Measurements from ENCODE around the gene NIPSNAP3A.

The NIPSNAP3A gene

DNA sequence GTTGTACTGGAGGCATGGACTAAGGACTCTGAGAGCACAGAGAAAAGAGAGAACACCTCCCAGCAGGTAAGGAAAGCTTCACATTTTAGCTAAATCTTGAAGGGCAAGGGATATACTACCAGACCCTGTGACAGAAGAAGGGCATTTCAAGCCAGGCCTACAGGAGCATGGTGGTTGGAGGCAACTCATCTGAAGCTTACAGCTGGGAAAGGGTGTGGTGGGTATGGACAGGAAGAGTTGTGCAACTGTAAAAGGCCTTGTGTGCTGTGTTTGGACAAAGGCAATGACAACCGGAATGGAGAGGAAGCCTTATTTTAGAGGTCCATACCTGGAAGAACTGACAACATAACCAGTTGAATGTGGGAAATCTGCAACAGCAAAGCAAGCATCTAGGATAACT is 47.6 kb downstream of the NIPSNAP3A start:
- no peaks in the 10 kb centered on the region for H3K9me3 ChIP-seq (ENCODE audit: insufficient read depth, low read depth, low read length)
- no CpG with 5 or more reads among the region's 1 CpG for WGBS (ENCODE audit: extremely low coverage, insufficient coverage, insufficient read length)
- peaks cover 0 to 7% of the 10 kb centered on the region in 2 experiments for H3K36me3 ChIP-seq (ENCODE audit: control insufficient read depth in 1 of 2, insufficient read depth in 2 of 2, low read length in 2 of 2)
- H3K79me2 ChIP-seq (ENCODE audit: control insufficient read depth, insufficient read depth, low read length, poor library complexity): peaks cover 2% of the 10 kb centered on the region
- H2AFZ ChIP-seq (ENCODE audit: insufficient read depth, low read length, poor library complexity): no peak overlapping the region
- no peak overlapping the region for H3K18ac ChIP-seq (ENCODE audit: low read length)
- H3K4me1 ChIP-seq (ENCODE audit: control insufficient read depth in 1 of 2, insufficient read depth in 2 of 2, low read length in 2 of 2): peaks cover 2 to 4% of the 10 kb centered on the region in 2 experiments
- H3K9ac ChIP-seq (ENCODE audit: low read length): no peak overlapping the region
- H3K4ac ChIP-seq (ENCODE audit: low read depth, low read length): no peak overlapping the region
- no peak overlapping the region for H3K14ac ChIP-seq (ENCODE audit: low read length)
- H3K4me3 ChIP-seq (ENCODE audit: low read depth, low read length): no peak overlapping the region
- H2AK5ac ChIP-seq (ENCODE audit: low read length): no peak overlapping the region
- DNase-seq: no peak
- no peak overlapping the region for H4K8ac ChIP-seq (ENCODE audit: low read depth, low read length)
- H2BK120ac ChIP-seq (ENCODE audit: insufficient read depth, low read length, poor library complexity): no peak overlapping the region
- H3K79me1 ChIP-seq (ENCODE audit: low read length): no peaks in the 10 kb centered on the region
- no peak overlapping the region for H3K27ac ChIP-seq (ENCODE audit: low read depth, low read length)
- H4K12ac ChIP-seq (ENCODE audit: low read depth, low read length): no peak overlapping the region
- H3K27me3 ChIP-seq (ENCODE audit: insufficient read depth, low read length): no peaks in the 10 kb centered on the region
- H4K91ac ChIP-seq (ENCODE audit: low read depth, low read length): peak overlapping the region; percentile 64
- peak overlapping the region; percentile 5 for H3K23ac ChIP-seq (ENCODE audit: low read length)
- H2BK12ac ChIP-seq (ENCODE audit: low read length): no peak overlapping the region
- no peak overlapping the region for H3K4me2 ChIP-seq (ENCODE audit: low read length)
- no peak overlapping the region for H2BK5ac ChIP-seq (ENCODE audit: low read depth, low read length, poor library complexity)

DNA sequence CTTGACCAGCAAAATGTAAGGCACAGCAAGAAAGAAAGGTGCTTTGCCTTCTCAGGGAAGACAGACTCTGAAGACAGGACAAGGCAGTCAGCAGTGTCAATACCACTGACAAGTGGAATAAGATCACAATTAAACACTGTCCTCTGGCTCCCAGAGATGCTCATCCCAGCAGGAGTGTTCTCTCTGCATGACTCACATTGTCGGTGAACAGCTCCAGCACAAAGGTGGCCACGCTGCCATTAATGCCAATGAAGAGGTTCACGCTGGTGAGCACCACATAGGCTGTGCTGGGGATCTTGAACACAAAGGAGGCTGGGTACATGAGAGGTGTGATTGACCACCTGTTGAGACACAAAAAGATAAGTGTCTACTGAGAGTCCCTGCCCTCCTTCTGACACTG is 48.4 kb downstream of the NIPSNAP3A start:
- Histone ChIP-seq H3K18ac (ENCODE audit: low read length) (no peak overlapping the region), H4K91ac (ENCODE audit: low read depth, low read length) (no peak overlapping the region), H2BK12ac (ENCODE audit: low read length) (no peak overlapping the region), H2BK120ac (ENCODE audit: insufficient read depth, low read length, poor library complexity) (no peak overlapping the region), H3K4me3 (ENCODE audit: low read depth, low read length) (no peak overlapping the region), H4K8ac (ENCODE audit: low read depth, low read length) (no peak overlapping the region), H3K4ac (ENCODE audit: low read depth, low read length) (no peak overlapping the region), H4K12ac (ENCODE audit: low read depth, low read length) (no peak overlapping the region), H3K4me1 (ENCODE audit: control insufficient read depth in 1 of 2, insufficient read depth in 2 of 2, low read length in 2 of 2) (peaks cover 2 to 4% of the 10 kb centered on the region in 2 experiments), H3K79me1 (ENCODE audit: low read length) (no peaks in the 10 kb centered on the region), H3K36me3 (ENCODE audit: control insufficient read depth in 1 of 2, insufficient read depth in 2 of 2, low read length in 2 of 2) (peaks cover 0 to 7% of the 10 kb centered on the region in 2 experiments), H2BK5ac (ENCODE audit: low read depth, low read length, poor library complexity) (no peak overlapping the region), H3K9ac (ENCODE audit: low read length) (no peak overlapping the region), H3K14ac (ENCODE audit: low read length) (no peak overlapping the region), H3K23ac (ENCODE audit: low read length) (no peak overlapping the region), H3K4me2 (ENCODE audit: low read length) (no peak overlapping the region), H2AK5ac (ENCODE audit: low read length) (no peak overlapping the region), H3K27ac (ENCODE audit: low read depth, low read length) (no peak overlapping the region), H3K79me2 (ENCODE audit: control insufficient read depth, insufficient read depth, low read length, poor library complexity) (peaks cover 2% of the 10 kb centered on the region), H3K9me3 (ENCODE audit: insufficient read depth, low read depth, low read length) (no peaks in the 10 kb centered on the region), H3K27me3 (ENCODE audit: insufficient read depth, low read length) (no peaks in the 10 kb centered on the region), H2AFZ (ENCODE audit: insufficient read depth, low read length, poor library complexity) (no peak overlapping the region)
- no CpG with 5 or more reads among the region's 3 CpGs for WGBS (ENCODE audit: extremely low coverage, insufficient coverage, insufficient read length)
- no peak for DNase-seq

DNA sequence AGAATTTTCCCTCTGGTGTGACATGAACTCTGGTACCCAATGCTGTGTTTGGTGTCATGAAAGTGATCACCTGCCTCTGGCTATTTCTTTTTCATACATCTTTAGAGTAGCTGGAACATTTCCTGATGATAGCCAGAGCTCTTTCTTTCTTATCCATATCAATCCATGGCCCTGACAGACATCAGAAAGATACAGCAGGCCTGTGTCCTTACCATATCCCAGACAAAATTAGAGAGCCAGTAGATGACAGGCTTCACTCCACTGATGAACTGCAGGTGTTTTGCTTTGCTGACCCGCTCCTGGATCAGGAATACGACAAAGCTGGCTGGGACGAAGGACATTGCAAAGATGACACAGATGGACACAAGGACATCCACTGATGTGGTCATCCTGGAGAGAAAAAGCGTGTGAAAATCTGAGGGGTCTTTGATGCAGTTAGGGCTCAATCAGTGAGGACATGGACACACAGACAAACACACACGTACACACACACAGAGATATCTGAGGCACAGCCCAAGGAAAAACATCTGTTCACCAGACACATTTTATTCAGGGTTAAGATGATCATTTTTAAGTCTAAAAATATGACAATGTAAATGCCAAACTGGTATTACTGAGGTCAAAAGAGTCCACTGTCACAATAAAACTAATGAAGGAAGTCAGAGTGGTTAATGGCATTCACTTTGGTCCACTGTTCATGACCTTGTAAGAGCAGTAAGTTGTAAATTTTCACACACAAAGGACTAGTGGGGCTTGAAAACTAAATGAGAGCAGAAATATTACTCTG is 50.9 kb downstream of the NIPSNAP3A start:
- Histone ChIP-seq H3K23ac (ENCODE audit: low read length) (no peak overlapping the region), H3K4me2 (ENCODE audit: low read length) (no peak overlapping the region), H3K18ac (ENCODE audit: low read length) (no peak overlapping the region), H2BK12ac (ENCODE audit: low read length) (no peak overlapping the region), H3K79me1 (ENCODE audit: low read length) (no peaks in the 10 kb centered on the region), H4K8ac (ENCODE audit: low read depth, low read length) (no peak overlapping the region), H3K27ac (ENCODE audit: low read depth, low read length) (no peak overlapping the region), H3K79me2 (ENCODE audit: control insufficient read depth, insufficient read depth, low read length, poor library complexity) (peaks cover 2% of the 10 kb centered on the region), H4K12ac (ENCODE audit: low read depth, low read length) (no peak overlapping the region), H2BK5ac (ENCODE audit: low read depth, low read length, poor library complexity) (no peak overlapping the region), H3K9me3 (ENCODE audit: insufficient read depth, low read depth, low read length) (no peaks in the 10 kb centered on the region), H3K4me3 (ENCODE audit: low read depth, low read length) (no peak overlapping the region), H2BK120ac (ENCODE audit: insufficient read depth, low read length, poor library complexity) (no peak overlapping the region), H3K27me3 (ENCODE audit: insufficient read depth, low read length) (no peaks in the 10 kb centered on the region), H3K9ac (ENCODE audit: low read length) (no peak overlapping the region), H2AK5ac (ENCODE audit: low read length) (no peak overlapping the region), H3K4ac (ENCODE audit: low read depth, low read length) (no peak overlapping the region), H3K36me3 (ENCODE audit: control insufficient read depth in 1 of 2, insufficient read depth in 2 of 2, low read length in 2 of 2) (peaks cover 0 to 7% of the 10 kb centered on the region in 2 experiments), H3K14ac (ENCODE audit: low read length) (no peak overlapping the region), H3K4me1 (ENCODE audit: control insufficient read depth in 1 of 2, insufficient read depth in 2 of 2, low read length in 2 of 2) (peaks cover 2 to 4% of the 10 kb centered on the region in 2 experiments), H2AFZ (ENCODE audit: insufficient read depth, low read length, poor library complexity) (no peak overlapping the region), H4K91ac (ENCODE audit: low read depth, low read length) (no peak overlapping the region)
- WGBS (ENCODE audit: extremely low coverage, insufficient coverage, insufficient read length): no CpG with 5 or more reads among the region's 5 CpGs
- DNase-seq: no peak

DNA sequence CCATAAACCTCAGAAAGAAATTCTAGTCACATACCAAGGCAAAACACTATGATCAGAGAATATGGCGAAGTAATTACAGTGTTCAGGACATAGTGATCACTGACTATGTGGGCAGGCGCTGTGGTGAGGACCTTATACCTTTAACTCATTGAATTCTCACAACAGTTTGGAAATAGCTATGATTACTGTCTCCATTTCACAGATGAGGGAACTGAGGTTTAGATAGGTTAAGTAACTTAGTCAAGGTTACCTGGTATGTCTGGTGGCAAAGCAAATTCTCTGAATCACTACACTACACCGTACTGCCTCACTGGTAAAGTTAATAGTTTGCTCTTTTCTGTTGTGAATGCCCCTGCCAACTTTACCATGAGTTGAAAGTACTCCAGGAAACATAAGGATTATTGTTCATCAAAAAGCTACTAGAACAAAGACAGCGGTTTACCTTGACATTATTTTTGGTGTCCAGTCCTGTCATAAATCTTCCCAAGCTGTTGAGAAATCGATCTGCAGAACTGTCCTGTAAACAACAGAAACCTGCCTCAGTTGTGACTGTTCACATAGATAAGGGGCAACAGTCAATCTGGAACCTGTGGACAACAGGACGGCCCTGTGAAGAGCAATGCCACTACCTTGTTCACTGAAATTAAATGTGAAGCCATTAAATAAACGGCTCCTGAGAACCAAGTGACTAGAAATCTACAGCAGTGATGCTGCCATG is 52.7 kb downstream of the NIPSNAP3A start:
- H3K4me3 ChIP-seq (ENCODE audit: low read depth, low read length): no peak overlapping the region
- H3K9ac ChIP-seq (ENCODE audit: low read length): no peak overlapping the region
- no peaks in the 10 kb centered on the region for H3K79me2 ChIP-seq (ENCODE audit: control insufficient read depth, insufficient read depth, low read length, poor library complexity)
- H2BK5ac ChIP-seq (ENCODE audit: low read depth, low read length, poor library complexity): no peak overlapping the region
- H2AFZ ChIP-seq (ENCODE audit: insufficient read depth, low read length, poor library complexity): no peak overlapping the region
- no peak overlapping the region for H3K14ac ChIP-seq (ENCODE audit: low read length)
- no peak overlapping the region for H3K18ac ChIP-seq (ENCODE audit: low read length)
- no peak overlapping the region for H2BK120ac ChIP-seq (ENCODE audit: insufficient read depth, low read length, poor library complexity)
- H3K36me3 ChIP-seq (ENCODE audit: control insufficient read depth in 1 of 2, insufficient read depth in 2 of 2, low read length in 2 of 2): no peaks in the 10 kb centered on the region
- no peak overlapping the region for H4K12ac ChIP-seq (ENCODE audit: low read depth, low read length)
- H3K23ac ChIP-seq (ENCODE audit: low read length): no peak overlapping the region
- WGBS (ENCODE audit: extremely low coverage, insufficient coverage, insufficient read length): no CpG with 5 or more reads among the region's 7 CpGs
- no peak overlapping the region for H3K4me2 ChIP-seq (ENCODE audit: low read length)
- no peak overlapping the region for H3K27ac ChIP-seq (ENCODE audit: low read depth, low read length)
- no peak overlapping the region for H3K4ac ChIP-seq (ENCODE audit: low read depth, low read length)
- H3K4me1 ChIP-seq (ENCODE audit: control insufficient read depth in 1 of 2, insufficient read depth in 2 of 2, low read length in 2 of 2): peaks cover 2% of the 10 kb centered on the region in 2 experiments
- H2BK12ac ChIP-seq (ENCODE audit: low read length): no peak overlapping the region
- H3K27me3 ChIP-seq (ENCODE audit: insufficient read depth, low read length): no peaks in the 10 kb centered on the region
- no peaks in the 10 kb centered on the region for H3K9me3 ChIP-seq (ENCODE audit: insufficient read depth, low read depth, low read length)
- no peak overlapping the region for H4K8ac ChIP-seq (ENCODE audit: low read depth, low read length)
- no peak overlapping the region for H4K91ac ChIP-seq (ENCODE audit: low read depth, low read length)
- H3K79me1 ChIP-seq (ENCODE audit: low read length): no peaks in the 10 kb centered on the region
- no peak for DNase-seq
- no peak overlapping the region for H2AK5ac ChIP-seq (ENCODE audit: low read length)
